NCI-H82 (cell line): ENCODE measurements around the gene PHACTR3.
"Not testable (repeated sequence)": the region's sequence is repeated elsewhere in the genome, so short reads cannot be mapped to it uniquely, and the experiment has no call there.

Experiments used
- DNase-seq: peaks from one replicate; lab custom pipeline; 2025; lab: John Stamatoyannopoulos, UW

The PHACTR3 gene

GRCh38 chr20:59864726-59865125 lies 260.4 kb downstream of the PHACTR3 start:
- peak; percentile 7 for DNase-seq

GRCh38 chr20:59866338-59866737 lies 262.0 kb downstream of the PHACTR3 start:
- no peak for DNase-seq

- no peak for DNase-seq
Observed at GRCh38 chr20:59871096-59871495, 266.8 kb downstream of the PHACTR3 start.

- DNase-seq, result no peak
Observed at GRCh38 chr20:59873409-59873808, 269.1 kb downstream of the PHACTR3 start.

GRCh38 chr20:59880198-59880597 lies 275.9 kb downstream of the PHACTR3 start:
- DNase-seq, result no peak

GRCh38 chr20:59884494-59884893 lies 280.2 kb downstream of the PHACTR3 start:
- DNase-seq, result no peak

- no peak for DNase-seq
Observed at GRCh38 chr20:59888050-59888449, 283.7 kb downstream of the PHACTR3 start.

- not testable (repeated sequence) for DNase-seq
Observed at GRCh38 chr20:59890035-59890434, 285.7 kb downstream of the PHACTR3 start.

- no peak for DNase-seq
Observed at GRCh38 chr20:59891581-59891980, 287.2 kb downstream of the PHACTR3 start.

GRCh38 chr20:59895908-59896307 lies 291.6 kb downstream of the PHACTR3 start:
- no peak for DNase-seq
